ENCODE measurements around the gene PALMD. TPM values are rescaled to one million over a fixed set of nuclear protein-coding genes. Genes with fewer than 3 reads are reported as not detected.

Gene PALMD
- total RNA-seq, 3 donors from 2014 or later (not counting 1 experiment from before 2014, with no cell fraction given) = not detected

DNA sequence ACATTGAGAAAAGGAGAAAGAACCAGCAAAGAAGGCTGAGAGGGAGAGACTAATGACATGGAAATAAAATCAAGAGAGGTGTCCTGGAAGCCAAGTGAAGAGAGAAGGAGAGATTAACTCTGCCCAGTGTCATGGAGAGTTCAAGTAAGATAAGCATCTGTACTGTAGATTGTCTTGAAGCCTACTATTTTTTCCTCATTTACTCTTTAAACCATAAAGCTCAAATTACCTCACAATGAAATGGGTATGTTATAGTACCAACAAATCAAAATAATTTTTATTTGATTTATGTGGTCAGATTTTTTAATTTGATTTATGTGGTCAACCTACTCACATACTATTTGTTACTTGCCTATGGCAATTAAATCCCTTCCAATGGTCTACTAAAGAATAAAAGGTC, 5.2 kb upstream of the PALMD start:
- Histone ChIP-seq H3K4me3 (ENCODE audit: low read length) (no peak overlapping the region), H3K27me3 (ENCODE audit: control insufficient read depth, insufficient read depth, low read length) (peaks cover 2% of the 10 kb centered on the region), H3K4me1 (ENCODE audit: control insufficient read depth, insufficient read depth, low read length) (no peaks in the 10 kb centered on the region), H3K27ac (ENCODE audit: low read length) (no peak overlapping the region), H3K36me3 (ENCODE audit: control insufficient read depth, insufficient read depth, low read length) (no peaks in the 10 kb centered on the region), H3K9me3 (ENCODE audit: control insufficient read depth, insufficient read depth, low read length) (no peaks in the 10 kb centered on the region)
- Mint-ChIP-seq H3K36me3 (no peaks in the 10 kb centered on the region), H3K27ac (no peak overlapping the region), H3K4me1 (no peaks in the 10 kb centered on the region), H3K27me3 (ENCODE audit: low read depth in 2 of 2) (no peaks in the 10 kb centered on the region), H3K4me3 (no peak overlapping the region), H3K9me3 (no peaks in the 10 kb centered on the region)
- DNase-seq = no peak
- TF ChIP-seq, protein P1, sequence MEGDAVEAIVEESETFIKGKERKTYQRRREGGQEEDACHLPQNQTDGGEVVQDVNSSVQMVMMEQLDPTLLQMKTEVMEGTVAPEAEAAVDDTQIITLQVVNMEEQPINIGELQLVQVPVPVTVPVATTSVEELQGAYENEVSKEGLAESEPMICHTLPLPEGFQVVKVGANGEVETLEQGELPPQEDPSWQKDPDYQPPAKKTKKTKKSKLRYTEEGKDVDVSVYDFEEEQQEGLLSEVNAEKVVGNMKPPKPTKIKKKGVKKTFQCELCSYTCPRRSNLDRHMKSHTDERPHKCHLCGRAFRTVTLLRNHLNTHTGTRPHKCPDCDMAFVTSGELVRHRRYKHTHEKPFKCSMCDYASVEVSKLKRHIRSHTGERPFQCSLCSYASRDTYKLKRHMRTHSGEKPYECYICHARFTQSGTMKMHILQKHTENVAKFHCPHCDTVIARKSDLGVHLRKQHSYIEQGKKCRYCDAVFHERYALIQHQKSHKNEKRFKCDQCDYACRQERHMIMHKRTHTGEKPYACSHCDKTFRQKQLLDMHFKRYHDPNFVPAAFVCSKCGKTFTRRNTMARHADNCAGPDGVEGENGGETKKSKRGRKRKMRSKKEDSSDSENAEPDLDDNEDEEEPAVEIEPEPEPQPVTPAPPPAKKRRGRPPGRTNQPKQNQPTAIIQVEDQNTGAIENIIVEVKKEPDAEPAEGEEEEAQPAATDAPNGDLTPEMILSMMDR (IDR thresholded peaks at IDR 0.05) = no peak
- ATAC-seq = no peak
- intact Hi-C loops (cut with micrococcal nuclease) = no loop called here

DNA sequence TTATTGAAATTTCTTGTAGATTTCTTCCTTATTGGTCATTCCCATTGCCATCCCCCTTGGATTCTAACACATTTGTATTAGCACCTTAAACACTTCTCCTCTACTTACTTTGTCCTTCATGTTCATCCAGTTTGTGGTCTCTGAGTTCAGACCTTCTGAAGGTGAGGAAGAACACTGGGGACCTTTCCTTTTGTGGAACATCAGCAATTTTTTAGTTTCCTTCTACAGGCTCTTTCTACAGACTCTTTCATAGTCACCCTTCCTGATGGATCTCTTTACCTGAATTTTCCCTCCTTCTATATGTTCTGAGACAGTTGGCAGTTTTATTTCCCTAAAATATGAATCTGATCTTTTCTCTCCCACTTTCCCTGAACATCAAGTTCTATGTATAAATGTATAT, 4.4 kb upstream of the PALMD start:
- H3K36me3 ChIP-seq (ENCODE audit: control insufficient read depth, insufficient read depth, low read length) = no peaks in the 10 kb centered on the region
- DNase-seq (no peak), ATAC-seq (no peak)
- H3K9me3 Mint-ChIP-seq = no peaks in the 10 kb centered on the region
- H3K36me3 Mint-ChIP-seq = no peaks in the 10 kb centered on the region
- no peaks in the 10 kb centered on the region for H3K4me1 ChIP-seq (ENCODE audit: control insufficient read depth, insufficient read depth, low read length)
- H3K4me3 ChIP-seq (ENCODE audit: low read length) = no peak overlapping the region
- H3K9me3 ChIP-seq (ENCODE audit: control insufficient read depth, insufficient read depth, low read length) = no peaks in the 10 kb centered on the region
- no peak overlapping the region for H3K27ac Mint-ChIP-seq
- no peak overlapping the region for H3K27ac ChIP-seq (ENCODE audit: low read length)
- H3K27me3 ChIP-seq (ENCODE audit: control insufficient read depth, insufficient read depth, low read length) = peaks cover 2% of the 10 kb centered on the region
- TF ChIP-seq, protein P1 (IDR thresholded peaks at IDR 0.05) = no peak
- H3K27me3 Mint-ChIP-seq (ENCODE audit: low read depth in 2 of 2) = peaks cover 0 to 5% of the 10 kb centered on the region in 2 donors
- H3K4me1 Mint-ChIP-seq = no peaks in the 10 kb centered on the region
- intact Hi-C loops (cut with micrococcal nuclease) = no loop called here
- no peak overlapping the region for H3K4me3 Mint-ChIP-seq

DNA sequence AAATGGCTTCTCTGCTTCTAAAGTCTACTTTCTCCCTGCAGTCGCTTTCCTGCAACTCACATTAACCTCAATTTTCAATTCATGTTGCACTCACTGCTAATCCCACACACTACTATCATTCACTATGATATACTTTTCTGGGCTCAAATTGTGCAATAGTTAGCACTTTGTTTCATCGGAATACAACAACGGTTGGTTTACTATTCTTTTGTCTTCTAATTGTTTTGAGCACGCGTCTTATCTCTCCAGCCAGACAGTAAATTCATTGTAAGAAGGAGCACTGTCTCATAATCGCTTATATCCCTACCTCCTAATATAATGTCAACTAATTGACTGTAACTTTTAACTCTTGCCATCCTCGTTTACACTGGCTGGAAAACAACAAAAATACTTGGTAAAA, 3.9 kb upstream of the PALMD start:
- H3K27me3 ChIP-seq (ENCODE audit: control insufficient read depth, insufficient read depth, low read length) = peaks cover 2% of the 10 kb centered on the region
- intact Hi-C loops (cut with micrococcal nuclease) = no loop called here
- no peaks in the 10 kb centered on the region for H3K36me3 Mint-ChIP-seq
- peaks cover 0 to 5% of the 10 kb centered on the region in 2 donors for H3K27me3 Mint-ChIP-seq (ENCODE audit: low read depth in 2 of 2)
- H3K9me3 Mint-ChIP-seq = no peaks in the 10 kb centered on the region
- H3K4me1 Mint-ChIP-seq = no peaks in the 10 kb centered on the region
- no peak overlapping the region for H3K27ac ChIP-seq (ENCODE audit: low read length)
- TF ChIP-seq, protein P1 (IDR thresholded peaks at IDR 0.05) = no peak
- no peak overlapping the region for H3K4me3 ChIP-seq (ENCODE audit: low read length)
- ATAC-seq (no peak), DNase-seq (no peak)
- H3K9me3 ChIP-seq (ENCODE audit: control insufficient read depth, insufficient read depth, low read length) = no peaks in the 10 kb centered on the region
- H3K4me1 ChIP-seq (ENCODE audit: control insufficient read depth, insufficient read depth, low read length) = no peaks in the 10 kb centered on the region
- no peaks in the 10 kb centered on the region for H3K36me3 ChIP-seq (ENCODE audit: control insufficient read depth, insufficient read depth, low read length)
- no peak overlapping the region for H3K27ac Mint-ChIP-seq
- whole genome bisulfite sequencing (ENCODE audit: insufficient coverage) = 78% methylated on average over 6 of the region's 7 CpGs
- H3K4me3 Mint-ChIP-seq = no peak overlapping the region

DNA sequence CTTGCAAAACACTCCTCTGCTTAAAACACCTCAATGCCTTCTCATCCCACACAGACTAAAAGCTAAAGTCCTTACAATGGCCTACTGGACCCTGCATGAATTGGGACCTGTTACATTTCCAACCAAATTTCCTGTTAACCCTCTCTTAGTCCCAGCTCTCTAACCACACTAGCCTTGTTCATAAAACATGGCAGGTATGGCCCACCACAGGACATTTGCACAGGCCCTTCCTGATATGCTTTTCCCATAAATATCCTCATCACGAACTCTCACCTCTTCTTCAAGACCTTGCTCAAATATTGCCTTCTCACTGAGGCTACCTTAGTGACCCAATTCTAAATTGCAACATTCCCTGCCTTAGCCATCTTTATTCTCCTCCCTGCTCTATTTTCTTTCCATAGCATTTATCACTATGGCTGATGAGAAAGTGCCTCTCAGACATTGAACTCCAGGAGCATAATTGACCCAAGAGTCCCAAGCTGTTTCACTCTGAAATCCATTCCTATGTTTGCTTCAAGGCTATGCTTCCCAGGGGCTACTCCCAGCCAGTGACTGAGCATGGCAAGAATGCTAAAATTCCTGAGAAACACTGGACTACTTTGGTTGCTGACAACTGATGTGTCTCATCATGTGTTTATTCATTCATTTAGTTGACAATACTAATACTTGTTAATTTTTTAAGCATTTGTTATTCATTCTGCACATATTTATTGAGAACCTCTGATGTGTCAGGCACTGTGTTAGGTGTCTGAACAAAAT, 2.7 kb upstream of the PALMD start:
- no peak overlapping the region for H3K27ac Mint-ChIP-seq
- Histone ChIP-seq H3K27me3 (ENCODE audit: control insufficient read depth, insufficient read depth, low read length) (peaks cover 7% of the 10 kb centered on the region), H3K36me3 (ENCODE audit: control insufficient read depth, insufficient read depth, low read length) (no peaks in the 10 kb centered on the region), H3K4me3 (ENCODE audit: low read length) (no peak overlapping the region), H3K4me1 (ENCODE audit: control insufficient read depth, insufficient read depth, low read length) (no peaks in the 10 kb centered on the region), H3K27ac (ENCODE audit: low read length) (no peak overlapping the region), H3K9me3 (ENCODE audit: control insufficient read depth, insufficient read depth, low read length) (no peaks in the 10 kb centered on the region)
- H3K4me1 Mint-ChIP-seq = no peaks in the 10 kb centered on the region
- peaks cover 6 to 7% of the 10 kb centered on the region in 2 donors for H3K27me3 Mint-ChIP-seq (ENCODE audit: low read depth in 2 of 2)
- intact Hi-C loops (cut with micrococcal nuclease) = no loop called here
- no peak for ATAC-seq
- WGBS (ENCODE audit: insufficient coverage) = 68% methylated on average over 1 of the region's 1 CpG
- TF ChIP-seq, protein P1 (IDR thresholded peaks at IDR 0.05) = no peak
- no peak for DNase-seq
- H3K4me3 Mint-ChIP-seq = no peak overlapping the region
- H3K36me3 Mint-ChIP-seq = no peaks in the 10 kb centered on the region
- H3K9me3 Mint-ChIP-seq = no peaks in the 10 kb centered on the region
